ENCODE measurements around the gene TMEM74B. TPM values are rescaled to one million over a fixed set of nuclear protein-coding genes. Genes with fewer than 3 reads are reported as not detected.
A peak's percentile ranks its signal among the peaks of the same experiment; 100 is the strongest.
"Not testable (repeated sequence)": the region's sequence is repeated elsewhere in the genome, so short reads cannot be mapped to it uniquely, and the experiment has no call there.

TMEM74B gene
- polyA plus RNA-seq, 3 donors, result not detected

GRCh38 chr20:1225263-1225782 lies 40.5 kb upstream of the TMEM74B start:
- Mint-ChIP-seq H3K27me3 (ENCODE audit: low read depth in 3 of 3) (peaks cover 34 to 58% (median 38%) of the 10 kb centered on the region in 3 donors), H3K4me1 (peaks cover 16% of the 10 kb centered on the region), H3K27ac (no peak overlapping the region), H3K9me3 (peaks cover 3 to 36% (median 15%) of the 10 kb centered on the region in 7 donors), H3K4me3 (peak overlapping the region; percentile 70 to 80), H3K36me3 (peaks cover 0 to 2% of the 10 kb centered on the region in 2 donors)
- peaks cover 40 to 53% of the 10 kb centered on the region in 2 donors for H3K27me3 ChIP-seq (ENCODE audit: control insufficient read depth in 2 of 2, insufficient read depth in 2 of 2, low read length in 2 of 2)
- intact Hi-C loops (cut with micrococcal nuclease), result no loop called here
- peaks cover 14 to 17% of the 10 kb centered on the region in 2 donors for H3K4me1 ChIP-seq (ENCODE audit: control insufficient read depth in 1 of 2, insufficient read depth in 2 of 2, low read length in 2 of 2)
- H3K36me3 ChIP-seq (replicated peaks in 1 of 2; ENCODE audit: control insufficient read depth in 1 of 2, insufficient read depth in 2 of 2, low read length in 2 of 2), result no peaks in the 10 kb centered on the region
- H3K9ac ChIP-seq (ENCODE audit: insufficient read depth, low read length, poor library complexity, severe bottlenecking), result no peak overlapping the region
- no peak for TF ChIP-seq CTCF (IDR thresholded peaks at IDR 0.05)
- no peaks in the 10 kb centered on the region for H3K9me3 ChIP-seq (replicated peaks in 1 of 2; ENCODE audit: control insufficient read depth in 1 of 2, insufficient read depth in 1 of 2, low read length in 2 of 2)
- no peak for DNase-seq
- 9% methylated on average over 11 of the region's 30 CpGs for WGBS (ENCODE audit: insufficient coverage)
- no peaks in the 10 kb centered on the region for H4K20me1 ChIP-seq (ENCODE audit: insufficient read depth, low read length)
- no peaks in the 10 kb centered on the region for H3K79me2 ChIP-seq (ENCODE audit: insufficient read depth, low read length)
- H3K27ac ChIP-seq (ENCODE audit: low read depth in 1 of 2, low read length in 2 of 2), result no peak overlapping the region
- H2AFZ ChIP-seq (ENCODE audit: insufficient read depth, low read depth, low read length, poor library complexity, severe bottlenecking), result no peak overlapping the region
- H3K4me2 ChIP-seq (replicated peaks; ENCODE audit: extremely low read depth, low read length, poor library complexity, severe bottlenecking), result peak overlapping the region; percentile 35
- peak overlapping the region in 1 of 3 experiments; percentile 34 for H3K4me3 ChIP-seq (replicated peaks in 1 of 3; ENCODE audit: low read depth in 2 of 3, low read length in 3 of 3)

- Histone ChIP-seq H3K9me3 (replicated peaks in 1 of 2; ENCODE audit: control insufficient read depth in 1 of 2, insufficient read depth in 1 of 2, low read length in 2 of 2) (no peaks in the 10 kb centered on the region), H3K36me3 (replicated peaks in 1 of 2; ENCODE audit: control insufficient read depth in 1 of 2, insufficient read depth in 2 of 2, low read length in 2 of 2) (no peaks in the 10 kb centered on the region), H3K27ac (ENCODE audit: low read depth in 1 of 2, low read length in 2 of 2) (no peak overlapping the region), H2AFZ (ENCODE audit: insufficient read depth, low read depth, low read length, poor library complexity, severe bottlenecking) (no peak overlapping the region), H4K20me1 (ENCODE audit: insufficient read depth, low read length) (no peaks in the 10 kb centered on the region), H3K27me3 (ENCODE audit: control insufficient read depth in 2 of 2, insufficient read depth in 2 of 2, low read length in 2 of 2) (peaks cover 31 to 43% of the 10 kb centered on the region in 2 donors), H3K9ac (ENCODE audit: insufficient read depth, low read length, poor library complexity, severe bottlenecking) (no peak overlapping the region), H3K4me2 (replicated peaks; ENCODE audit: extremely low read depth, low read length, poor library complexity, severe bottlenecking) (no peak overlapping the region), H3K4me1 (ENCODE audit: control insufficient read depth in 1 of 2, insufficient read depth in 2 of 2, low read length in 2 of 2) (peaks cover 14 to 17% of the 10 kb centered on the region in 2 donors), H3K79me2 (ENCODE audit: insufficient read depth, low read length) (no peaks in the 10 kb centered on the region), H3K4me3 (replicated peaks in 1 of 3; ENCODE audit: low read depth in 2 of 3, low read length in 3 of 3) (no peak overlapping the region)
- intact Hi-C loops (cut with micrococcal nuclease), result no loop called here
- Mint-ChIP-seq H3K27ac (no peak overlapping the region), H3K36me3 (peaks cover 0 to 2% of the 10 kb centered on the region in 2 donors), H3K27me3 (ENCODE audit: low read depth in 3 of 3) (peaks cover 32 to 55% (median 35%) of the 10 kb centered on the region in 3 donors), H3K9me3 (peaks cover 3 to 36% (median 15%) of the 10 kb centered on the region in 7 donors), H3K4me3 (peak overlapping the region in 1 of 2 donors; percentile 53), H3K4me1 (peaks cover 16% of the 10 kb centered on the region)
- DNase-seq, result no peak
- TF ChIP-seq CTCF (IDR thresholded peaks at IDR 0.05), result no peak
- 95% methylated on average over 16 of the region's 20 CpGs for WGBS (ENCODE audit: insufficient coverage)
Observed at GRCh38 chr20:1224205-1224890, 39.6 kb upstream of the TMEM74B start.

GRCh38 chr20:1222750-1223149 lies 38.0 kb upstream of the TMEM74B start:
- peaks cover 15 to 28% of the 10 kb centered on the region in 2 donors for H3K27me3 ChIP-seq (ENCODE audit: control insufficient read depth in 2 of 2, insufficient read depth in 2 of 2, low read length in 2 of 2)
- H3K36me3 Mint-ChIP-seq; H3K36me3 ChIP-seq (replicated peaks in 1 of 2; ENCODE audit: control insufficient read depth in 1 of 2, insufficient read depth in 2 of 2, low read length in 2 of 2); H3K4me3 Mint-ChIP-seq; H3K79me2 ChIP-seq (ENCODE audit: insufficient read depth, low read length); H4K20me1 ChIP-seq (ENCODE audit: insufficient read depth, low read length); H3K9me3 ChIP-seq (replicated peaks in 1 of 2; ENCODE audit: control insufficient read depth in 1 of 2, insufficient read depth in 1 of 2, low read length in 2 of 2); H3K27ac Mint-ChIP-seq; H3K9ac ChIP-seq (ENCODE audit: insufficient read depth, low read length, poor library complexity, severe bottlenecking); H3K27ac ChIP-seq (ENCODE audit: low read depth in 1 of 2, low read length in 2 of 2); H3K4me2 ChIP-seq (replicated peaks; ENCODE audit: extremely low read depth, low read length, poor library complexity, severe bottlenecking); DNase-seq; intact Hi-C loops (cut with micrococcal nuclease); H2AFZ ChIP-seq (ENCODE audit: insufficient read depth, low read depth, low read length, poor library complexity, severe bottlenecking); H3K4me3 ChIP-seq (replicated peaks in 1 of 3; ENCODE audit: low read depth in 2 of 3, low read length in 3 of 3): not testable (repeated sequence)
- Mint-ChIP-seq H3K27me3 (ENCODE audit: low read depth in 3 of 3) (peaks cover 25 to 50% (median 29%) of the 10 kb centered on the region in 3 donors), H3K9me3 (peaks cover 3 to 36% (median 15%) of the 10 kb centered on the region in 7 donors), H3K4me1 (peaks cover 16% of the 10 kb centered on the region)
- peaks cover 14 to 17% of the 10 kb centered on the region in 2 donors for H3K4me1 ChIP-seq (ENCODE audit: control insufficient read depth in 1 of 2, insufficient read depth in 2 of 2, low read length in 2 of 2)
- no CpG with 5 or more reads among the region's 4 CpGs for WGBS (ENCODE audit: insufficient coverage)

Data from CD14-positive monocyte (primary cell).